Activated effector memory CD4-positive, alpha-beta T cell treated with Interleukin-2 at 50 U/mL for 16 hours (primary cell): ENCODE data around the gene OR10C1.
"Not testable (repeated sequence)": the region's sequence is repeated elsewhere in the genome, so short reads cannot be mapped to it uniquely, and the experiment has no call there.

Source experiments
- DNase-seq: peaks from one replicate; pipeline ENCODE4 v3.0.0-alpha.2; 2020

Gene OR10C1

GRCh38 chr6:29439006-29439405, at the start of gene OR10C1:
OR10C1 (plus strand) TSS chr6:29439306; CDS start chr6:29440016, 710 bp downstream.
- no peak for DNase-seq

- DNase-seq, result no peak
These were observed 43.8 kb upstream of the OR10C1 start, which contains the start of gene OR12D2 for GRCh38 chr6:29395331-29395730. OR12D2 (plus strand) TSS chr6:29395631; CDS start chr6:29396700, 1,069 bp downstream.

GRCh38 chr6:29399525-29399924, 39.6 kb upstream of the OR10C1 start:
- DNase-seq, result no peak

- DNase-seq, result no peak
These were observed 35.3 kb upstream of the OR10C1 start for GRCh38 chr6:29403801-29404200.

GRCh38 chr6:29414588-29414987, 24.5 kb upstream of the OR10C1 start, which contains the start of gene OR12D1:
OR12D1 (plus strand) TSS chr6:29414928.
- no peak for DNase-seq

GRCh38 chr6:29419516-29419915, 19.6 kb upstream of the OR10C1 start:
- DNase-seq, result no peak

- DNase-seq, result no peak
These were observed 14.9 kb upstream of the OR10C1 start for GRCh38 chr6:29424168-29424567.

- no peak for DNase-seq
These were observed 14.5 kb upstream of the OR10C1 start for GRCh38 chr6:29424575-29424974.

GRCh38 chr6:29425075-29425474, 14.0 kb upstream of the OR10C1 start:
- no peak for DNase-seq

GRCh38 chr6:29426654-29427053, 12.5 kb upstream of the OR10C1 start:
- no peak for DNase-seq

- DNase-seq, result not testable (repeated sequence)
These were observed 2.4 kb upstream of the OR10C1 start for GRCh38 chr6:29436730-29437129.

- DNase-seq, result no peak
These were observed 3.6 kb downstream of the OR10C1 start for GRCh38 chr6:29442719-29443118.

- not testable (repeated sequence) for DNase-seq
These were observed 4.9 kb downstream of the OR10C1 start for GRCh38 chr6:29444031-29444430.

- DNase-seq, result no peak
These were observed 8.6 kb downstream of the OR10C1 start for GRCh38 chr6:29447670-29448069.

- DNase-seq, result no peak
These were observed 12.5 kb downstream of the OR10C1 start for GRCh38 chr6:29451471-29452193.

GRCh38 chr6:29456971-29457370, 17.9 kb downstream of the OR10C1 start, which contains the start of the genes OR11A1 and OR2H1:
OR11A1 (minus strand) TSS chr6:29457071; CDS start chr6:29427641, 29,430 bp downstream.
OR2H1 (plus strand) TSS chr6:29457155; CDS start chr6:29461770, 4,615 bp downstream.
- DNase-seq, result no peak

- no peak for DNase-seq
These were observed 22.1 kb downstream of the OR10C1 start for GRCh38 chr6:29461021-29461814.

- no peak for DNase-seq
These were observed 22.9 kb downstream of the OR10C1 start for GRCh38 chr6:29462022-29462421.

GRCh38 chr6:29465279-29465678, 26.2 kb downstream of the OR10C1 start:
- no peak for DNase-seq

- no peak for DNase-seq
These were observed 26.7 kb downstream of the OR10C1 start for GRCh38 chr6:29465801-29466200.

GRCh38 chr6:29466241-29466640, 27.1 kb downstream of the OR10C1 start:
- DNase-seq, result no peak

GRCh38 chr6:29474996-29475395, 35.9 kb downstream of the OR10C1 start:
- DNase-seq, result no peak

- no peak for DNase-seq
These were observed 38.9 kb downstream of the OR10C1 start for GRCh38 chr6:29477923-29478450.

GRCh38 chr6:29478740-29479139, 39.6 kb downstream of the OR10C1 start:
- DNase-seq, result no peak
